ENCODE results near the gene ETFRF1.
A peak's percentile ranks its signal among the peaks of the same experiment; 100 is the strongest.

ETFRF1 gene

GRCh38 chr12:25236190-25236589, 41.2 kb downstream of the ETFRF1 start:
- no peak for DNase-seq

- DNase-seq: no peak
Measured at GRCh38 chr12:25236626-25237025, 41.6 kb downstream of the ETFRF1 start.

DNA sequence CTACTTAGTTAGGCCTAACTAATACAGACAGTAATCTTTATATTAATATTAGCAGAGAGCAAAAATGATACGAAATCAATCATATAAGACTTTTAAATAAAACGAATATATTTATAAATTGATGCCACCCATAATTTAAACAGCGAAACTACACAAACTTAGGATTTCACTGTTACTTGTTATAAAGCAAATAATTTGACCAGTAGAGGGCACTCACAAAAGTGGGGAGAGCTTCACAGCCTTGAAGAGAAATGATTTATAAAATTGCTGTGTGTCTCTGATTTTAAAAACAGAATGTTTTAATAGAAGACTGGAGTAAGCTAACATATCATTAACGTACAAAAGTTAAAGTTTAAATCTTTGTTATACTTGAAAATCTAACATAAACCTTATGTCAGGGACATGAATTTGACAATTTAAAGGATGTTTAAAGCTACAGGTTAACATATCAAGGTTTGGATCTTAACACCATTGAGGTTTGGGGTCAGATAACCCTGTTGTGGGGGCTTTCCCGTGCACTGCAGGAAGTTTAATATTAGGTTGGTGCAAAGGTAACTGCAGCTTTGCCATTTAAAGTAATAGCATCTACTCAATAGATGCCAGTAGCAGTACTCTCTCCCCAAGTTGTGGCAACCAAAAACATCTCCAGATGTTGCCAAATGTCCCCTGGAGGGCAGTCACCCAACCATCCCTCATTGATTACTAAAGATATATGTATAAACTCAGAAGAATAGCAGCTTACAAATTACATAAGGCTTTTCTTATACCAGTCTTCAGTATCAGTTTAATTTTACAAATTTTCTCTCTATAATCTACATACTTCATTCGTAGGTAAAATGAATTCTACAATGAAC, 46.4 kb downstream of the ETFRF1 start:
- peak; percentile 2 for DNase-seq

DNA sequence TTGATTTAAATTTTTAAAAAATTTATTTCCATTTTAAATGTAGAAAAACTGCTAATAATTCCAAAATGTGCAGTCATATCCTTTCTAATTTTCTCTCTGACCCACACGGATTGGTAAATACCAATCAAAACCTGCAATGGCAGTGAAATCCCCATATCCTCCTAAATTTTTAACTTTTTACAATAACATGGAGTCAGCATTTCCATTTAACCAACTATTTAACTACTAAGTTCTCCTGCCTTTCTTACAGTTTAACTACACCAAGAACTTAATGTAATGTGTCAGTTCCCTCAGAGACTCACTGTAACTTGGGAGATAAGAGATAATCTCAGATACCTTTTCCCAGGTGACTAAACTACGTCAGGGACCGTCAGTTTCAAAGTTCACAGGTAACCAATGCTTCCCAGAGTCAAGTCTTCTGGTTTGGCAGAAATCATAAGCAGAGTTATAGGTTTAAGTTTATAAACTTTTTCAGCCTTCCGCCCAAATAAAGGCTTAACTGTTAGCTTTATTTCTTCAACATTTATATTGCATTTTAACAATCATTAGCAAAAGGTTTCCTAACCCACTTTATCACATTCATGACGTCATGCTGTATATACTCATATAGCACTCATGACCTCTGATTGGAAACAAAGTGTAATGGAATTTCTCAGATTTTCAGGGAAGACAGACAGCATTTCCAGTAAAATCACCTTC, 48.1 kb downstream of the ETFRF1 start:
- DNase-seq: no peak

- no peak for DNase-seq
Measured at GRCh38 chr12:25243680-25243990, 48.6 kb downstream of the ETFRF1 start.

GRCh38 chr12:25245491-25245890, 50.5 kb downstream of the ETFRF1 start:
- DNase-seq: no peak

DNA sequence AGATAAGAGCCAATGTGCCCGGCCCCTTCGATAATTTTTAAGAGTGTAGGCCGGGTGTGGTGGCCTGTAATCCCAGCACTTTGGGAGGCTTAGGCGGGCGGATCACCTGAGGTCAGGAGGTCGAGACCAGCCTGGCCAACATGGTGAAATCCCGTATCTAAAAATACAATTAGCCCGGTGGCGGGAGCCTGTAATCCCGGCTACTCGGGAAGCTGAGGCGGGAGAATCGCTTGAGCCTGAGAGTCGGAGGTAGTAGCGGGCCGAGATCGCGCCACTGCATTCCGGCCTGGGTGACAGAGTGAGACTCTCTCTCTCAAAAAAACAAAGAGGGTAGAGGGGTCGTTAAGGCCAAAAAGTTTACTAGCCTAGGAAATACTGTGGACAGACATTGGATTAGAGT, 53.1 kb downstream of the ETFRF1 start:
- no peak for DNase-seq

GRCh38 chr12:25248732-25249131, 53.7 kb downstream of the ETFRF1 start:
- no peak for DNase-seq

DNA sequence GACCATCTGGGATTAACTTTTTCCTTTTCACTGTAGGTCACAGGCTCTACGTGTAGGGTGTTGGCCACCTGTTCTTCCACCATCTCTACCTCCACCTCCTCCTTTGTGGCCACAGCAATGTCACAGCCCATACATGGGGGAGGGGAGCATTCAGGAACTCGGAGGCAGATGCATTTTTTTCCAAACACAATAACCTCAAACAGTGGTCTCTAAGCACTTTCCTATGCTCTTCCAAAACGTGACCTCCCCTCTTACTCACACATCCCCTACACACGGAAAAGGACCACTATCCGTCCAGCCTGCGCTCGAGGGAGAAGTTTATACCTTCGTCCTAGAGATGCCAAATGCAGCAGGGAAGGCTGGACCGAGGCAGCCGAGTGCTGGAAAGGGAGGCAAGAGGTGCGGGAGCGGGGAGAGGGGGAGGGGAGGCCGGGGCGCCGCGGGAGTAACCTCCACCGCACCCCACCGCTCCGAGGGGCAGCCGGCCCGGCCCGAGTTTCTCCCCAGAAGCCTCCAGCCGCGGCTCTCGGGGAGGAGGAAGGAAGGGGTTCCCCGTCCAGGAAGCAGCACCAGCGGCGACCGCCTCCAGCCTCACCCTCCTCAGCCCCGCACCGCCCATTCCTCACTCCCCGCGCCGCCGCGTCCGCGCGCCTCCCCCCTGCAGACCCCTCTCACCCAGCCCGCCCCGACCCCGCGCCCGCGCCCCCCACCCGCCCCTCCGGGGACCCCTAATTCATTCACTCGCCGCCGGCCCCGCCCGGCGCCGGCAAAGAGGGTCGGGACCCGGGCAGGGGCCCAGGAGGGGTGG, 55.1 kb downstream of the ETFRF1 start:
- peak; percentile 3 for DNase-seq

DNA sequence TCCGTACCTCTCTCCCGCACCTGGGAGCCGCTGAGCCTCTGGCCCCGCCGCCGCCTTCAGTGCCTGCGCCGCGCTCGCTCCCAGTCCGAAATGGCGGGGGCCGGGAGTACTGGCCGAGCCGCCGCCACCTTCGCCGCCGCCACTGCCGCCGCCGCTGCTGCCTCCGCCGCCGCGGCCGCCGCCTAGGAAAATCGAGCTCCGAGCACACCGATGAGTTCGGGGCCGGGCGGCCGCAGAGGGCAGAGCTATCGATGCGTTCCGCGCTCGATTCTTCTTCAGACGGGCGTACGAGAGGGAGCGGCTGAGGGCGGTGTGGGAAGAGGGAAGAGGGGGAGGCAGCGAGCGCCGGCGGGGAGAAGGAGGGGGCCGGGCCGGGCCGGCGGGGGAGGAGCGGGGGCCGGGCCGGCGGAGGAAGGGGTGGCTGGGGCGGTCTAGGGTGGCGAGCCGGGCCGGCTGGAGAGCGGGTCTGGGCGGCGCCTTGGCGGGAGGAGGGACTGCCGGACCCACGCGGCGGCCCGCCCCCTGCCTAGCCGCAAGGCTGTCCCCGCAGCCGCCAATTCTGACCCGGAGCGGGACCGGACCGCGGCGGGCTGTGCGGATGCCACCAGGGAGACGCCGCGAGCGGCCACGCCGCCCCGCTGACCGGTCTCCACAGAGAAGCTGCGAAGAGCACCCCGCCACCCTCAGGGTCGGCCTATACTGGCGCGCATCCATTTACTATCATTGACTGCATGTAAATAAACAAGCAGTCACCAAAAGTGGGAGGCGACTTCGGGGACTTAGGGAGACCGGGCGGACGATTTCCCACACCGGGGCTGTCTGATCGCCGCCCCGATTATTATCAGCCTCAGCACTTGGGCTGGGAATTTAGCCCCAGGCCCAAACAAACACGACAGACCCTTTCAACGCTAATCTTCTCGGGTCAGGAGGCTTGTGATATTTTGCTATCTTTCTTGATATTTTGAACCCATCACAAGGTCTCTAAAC, 56.0 kb downstream of the ETFRF1 start, which contains the start of gene KRAS:
Gene KRAS, minus strand, starts transcription at position 186 of the 987 bp plus-strand sequence.
- DNase-seq: peak; percentile 93

DNA sequence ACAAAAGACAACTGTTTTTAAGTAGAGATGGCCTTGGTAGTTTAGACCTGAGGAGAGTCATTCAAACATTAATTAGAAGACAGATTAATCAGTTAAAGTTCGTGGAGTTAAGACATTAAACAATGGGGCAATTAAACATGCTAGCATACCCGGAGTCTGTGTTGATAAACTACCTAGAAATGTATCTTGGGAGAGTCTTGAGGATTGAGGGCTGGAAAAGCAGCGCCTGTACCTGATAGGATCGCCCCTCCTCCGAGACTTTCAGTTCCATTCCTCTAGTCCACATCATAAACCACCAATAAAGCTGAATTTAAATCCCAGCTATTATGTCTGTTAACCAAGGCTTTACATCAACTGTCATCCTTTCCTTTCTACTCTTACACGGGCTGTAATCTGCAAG, 56.7 kb downstream of the ETFRF1 start:
- no peak for DNase-seq

GRCh38 chr12:25252946-25253345, 57.9 kb downstream of the ETFRF1 start:
- no peak for DNase-seq

GRCh38 chr12:25253371-25254068, 58.5 kb downstream of the ETFRF1 start:
- DNase-seq: no peak

DNA sequence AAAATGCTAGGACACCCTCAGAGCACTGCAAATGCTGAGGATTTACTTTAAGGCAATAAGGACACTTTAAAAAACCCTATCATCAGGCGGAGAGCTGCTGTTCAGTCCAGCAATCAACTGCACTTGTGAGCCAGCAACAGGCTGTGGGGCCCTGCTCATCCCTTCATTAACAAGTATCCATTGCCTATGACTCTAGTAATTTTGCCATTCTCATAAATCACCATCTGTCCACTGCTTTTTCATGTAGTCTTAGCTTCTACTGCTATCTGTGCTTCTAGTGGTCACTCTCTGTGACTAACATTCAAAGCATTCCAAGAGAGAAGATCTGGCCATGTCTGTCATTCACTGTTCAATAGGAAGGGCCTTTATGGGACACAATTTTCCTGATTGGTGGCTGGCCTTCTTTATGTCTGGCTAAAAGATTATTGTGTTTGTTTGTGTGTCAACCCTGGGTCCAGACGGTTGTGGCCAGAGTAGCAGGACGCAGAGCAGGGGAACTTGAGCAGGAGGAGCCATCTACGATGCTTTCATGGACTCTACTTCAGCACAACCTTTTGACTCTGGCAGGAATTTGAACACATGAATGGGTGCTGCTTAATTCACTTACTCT, 59.3 kb downstream of the ETFRF1 start:
- DNase-seq: no peak

Measured in NCI-H1092 (cell line).